Subcutaneous adipose tissue (tissue), 4 donors: Measurements from ENCODE around the gene RALGAPA1. TPM values are rescaled to one million over a fixed set of nuclear protein-coding genes. Genes with fewer than 3 reads are reported as not detected.

Experiments
- CTCF ChIP-seq: fragments of 450-650 bp; IDR thresholded peaks from one replicate; pipeline ENCODE4 v1.5.1; 2016; ENCODE audit warnings: low read depth, mild to moderate bottlenecking, control low read depth, antibody characterized with exemption, moderate library complexity
- total RNA-seq, 4 donors: library from RNA; depleted of rRNA; stranded (reverse); fragments of >200 nt; gene quantifications; one replicate each; pipeline ENCODE4 v1.1.0, GENCODE V29; 2016

RALGAPA1 gene
- total RNA-seq, 4 donors from 2014 or later: 48.6 to 104 (median 65.9) TPM

- no peak for TF ChIP-seq CTCF
These were observed 191.6 kb downstream of the RALGAPA1 start for GRCh38 chr14:35617500-35617899.

- TF ChIP-seq CTCF: no peak
These were observed 201.7 kb downstream of the RALGAPA1 start for GRCh38 chr14:35607380-35607779.

- no peak for TF ChIP-seq CTCF
These were observed 208.8 kb downstream of the RALGAPA1 start for GRCh38 chr14:35600253-35600652.

GRCh38 chr14:35594616-35595015 is 214.5 kb downstream of the RALGAPA1 start:
- TF ChIP-seq CTCF: no peak

- no peak for TF ChIP-seq CTCF
These were observed 230.5 kb downstream of the RALGAPA1 start for GRCh38 chr14:35578639-35579038.

GRCh38 chr14:35578135-35578534 is 231.0 kb downstream of the RALGAPA1 start:
- TF ChIP-seq CTCF: no peak

- TF ChIP-seq CTCF: no peak
These were observed 232.2 kb downstream of the RALGAPA1 start for GRCh38 chr14:35576856-35577255.
